Amniotic epithelial cell (primary cell): Measurements from ENCODE around the gene MED12L.

Experiments
- DNase-seq: peaks from one replicate; pipeline ENCODE4 v3.0.0-alpha.2; 2010; ENCODE audit warnings: low read depth

The MED12L gene

DNA sequence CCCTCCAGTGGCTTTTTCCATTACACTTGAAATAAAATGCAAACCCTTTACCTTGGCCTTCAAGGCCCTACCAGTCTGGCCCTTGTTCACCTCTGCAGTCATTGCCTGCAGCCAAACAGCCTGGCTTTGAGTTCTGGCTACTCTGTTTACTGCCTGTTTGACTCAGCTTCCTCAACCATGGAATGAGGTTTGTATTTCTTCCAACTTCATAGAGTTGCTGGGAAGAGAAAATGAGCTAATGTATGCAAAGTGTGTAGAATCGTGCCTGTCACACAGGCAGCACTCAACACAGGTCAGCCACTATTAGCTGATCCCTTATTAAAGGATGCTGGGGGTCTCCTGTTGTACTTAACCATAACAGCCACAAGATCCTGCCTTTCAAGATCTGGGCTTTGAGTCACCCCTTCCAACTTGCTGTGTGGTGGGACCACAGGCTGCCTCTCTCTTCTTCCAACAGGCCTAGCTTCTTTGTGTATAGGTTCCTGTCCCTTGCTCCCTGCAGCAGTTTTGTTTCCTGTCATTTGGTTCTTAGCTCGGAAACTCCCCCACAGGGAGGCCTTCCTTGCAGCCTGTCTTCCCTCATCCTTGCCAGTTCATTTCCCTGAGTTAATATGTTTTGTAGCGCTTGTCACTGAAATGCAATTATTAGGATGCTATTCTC lies 6.4 kb downstream of the MED12L start:
- DNase-seq: no peak

DNA sequence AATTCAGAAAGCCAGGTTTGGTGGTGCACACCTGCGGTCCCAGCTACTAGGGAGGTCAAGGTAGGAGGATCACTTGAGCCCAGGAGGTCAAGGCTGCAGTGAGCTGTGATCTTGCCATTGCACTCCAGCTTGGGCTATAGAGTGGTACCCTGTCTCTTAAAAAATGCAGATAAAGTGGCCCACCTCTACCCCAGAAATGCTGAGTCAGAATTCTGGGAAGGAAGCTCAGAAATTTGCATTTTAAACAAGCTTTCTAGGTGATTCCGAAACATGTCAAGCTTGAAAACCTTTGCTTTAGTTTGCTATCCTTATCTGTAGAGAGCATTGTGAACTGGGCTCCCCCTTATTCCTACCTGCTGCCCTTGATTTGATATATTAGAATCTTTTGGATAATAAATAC lies 7.7 kb downstream of the MED12L start:
- DNase-seq: no peak

DNA sequence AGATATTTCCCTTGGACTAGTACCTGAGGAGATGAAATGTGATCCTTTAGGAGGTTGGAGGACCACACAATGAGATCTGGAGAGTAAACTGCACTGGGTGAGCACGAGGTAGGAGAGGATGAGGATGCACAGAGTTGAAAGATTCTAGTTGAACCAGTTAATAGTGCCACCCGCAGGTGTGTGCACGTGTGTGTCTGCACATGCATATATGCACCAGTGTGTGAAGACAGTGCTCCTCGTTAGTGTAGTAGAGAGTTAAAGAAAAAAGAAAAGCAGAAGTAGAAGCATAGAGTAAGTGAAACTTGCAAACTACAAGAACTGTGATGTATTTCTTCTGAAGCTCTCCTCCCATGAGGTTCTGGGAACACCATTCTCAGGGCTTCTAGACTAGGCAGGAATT lies 8.4 kb downstream of the MED12L start:
- no peak for DNase-seq

DNA sequence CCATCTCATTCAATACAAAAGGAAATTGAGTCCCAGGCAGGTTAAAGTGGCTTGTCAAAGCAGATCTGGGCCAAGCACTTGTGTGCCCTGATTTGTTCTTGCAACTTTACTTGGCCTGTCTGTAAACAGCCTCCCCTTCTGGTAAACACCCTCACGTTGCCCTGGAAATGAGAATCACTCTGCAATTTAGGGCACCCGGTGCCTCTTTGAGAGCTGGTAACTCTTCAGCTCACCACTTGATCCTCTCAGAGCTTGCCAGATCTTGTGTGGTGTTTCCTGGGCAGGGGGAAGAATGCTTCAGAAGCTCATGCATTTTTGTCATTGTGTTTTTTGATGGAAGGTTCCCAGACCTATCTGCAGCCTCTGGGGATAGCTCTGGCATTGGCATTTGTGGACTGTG lies 11.3 kb downstream of the MED12L start:
- no peak for DNase-seq

DNA sequence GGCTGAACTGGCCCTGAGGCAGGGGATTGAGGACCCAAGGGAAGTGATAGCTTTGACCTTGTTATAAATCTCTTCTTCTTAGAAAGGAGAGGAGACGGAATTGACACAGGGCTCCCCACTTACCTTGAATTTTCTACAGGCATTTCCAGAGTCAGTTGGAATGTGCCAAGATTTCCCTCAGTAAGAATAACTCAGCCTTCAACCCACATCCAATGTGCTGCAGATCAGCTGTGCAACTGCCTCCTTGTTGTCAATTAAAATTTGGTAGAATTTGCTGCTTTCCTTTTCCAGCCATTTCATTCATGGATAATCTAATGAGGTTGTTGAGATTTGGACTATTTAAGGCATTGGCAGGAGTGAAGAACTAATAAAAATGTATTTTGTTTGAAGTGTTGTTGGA lies 14.6 kb downstream of the MED12L start:
- no peak for DNase-seq

DNA sequence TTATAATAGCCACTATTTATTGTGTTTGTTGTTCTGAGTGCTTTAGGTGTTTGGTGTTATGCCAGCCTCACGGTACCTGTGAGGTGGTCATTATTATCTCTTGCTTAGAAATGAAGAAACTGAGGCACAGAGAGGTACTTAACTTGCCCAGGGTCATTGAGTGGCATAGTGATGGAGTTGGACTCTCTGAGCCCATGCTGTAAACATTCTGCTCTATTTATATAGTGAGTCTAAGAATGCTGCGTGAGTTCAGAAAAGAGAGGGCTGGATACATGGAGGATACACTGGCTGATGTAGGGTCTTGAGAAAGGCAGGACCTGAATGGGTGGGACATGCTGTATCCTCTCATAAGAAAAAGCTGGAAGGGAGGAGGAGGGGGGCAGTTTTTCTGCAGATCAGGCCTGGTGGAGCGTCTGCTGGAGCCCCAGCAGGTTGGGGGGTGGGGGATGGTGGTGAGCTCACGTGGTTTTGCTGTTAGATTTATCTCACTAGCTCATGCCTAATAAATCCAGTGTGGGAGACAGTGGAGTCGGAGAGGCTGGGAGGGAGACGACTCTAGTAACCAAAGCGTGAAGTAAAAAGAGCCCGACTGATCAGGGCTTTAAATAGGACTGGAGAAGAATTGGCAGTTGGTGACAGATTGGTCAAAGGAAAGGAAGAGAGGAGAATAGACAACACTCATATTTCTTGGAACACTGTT lies 16.0 kb downstream of the MED12L start:
- DNase-seq: no peak

DNA sequence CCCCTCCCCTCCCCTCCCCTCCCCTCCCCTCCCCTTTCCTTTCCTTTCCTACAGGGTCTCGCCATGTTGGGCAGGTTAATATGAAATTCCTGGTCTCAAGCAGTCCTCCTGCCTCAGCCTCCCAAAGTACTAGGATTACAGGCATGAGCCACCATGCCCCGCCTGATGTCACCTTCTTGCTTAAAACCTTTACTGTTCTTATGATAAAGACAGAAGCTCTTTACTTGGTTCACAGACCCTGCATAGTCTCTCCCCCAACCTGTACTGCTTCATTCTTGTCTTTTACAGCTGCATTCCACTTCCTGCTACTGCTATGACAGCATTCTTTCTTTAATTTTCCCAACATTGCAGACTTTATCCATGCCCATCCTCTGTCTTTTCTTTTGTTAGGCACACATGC lies 20.8 kb downstream of the MED12L start:
- no peak for DNase-seq

DNA sequence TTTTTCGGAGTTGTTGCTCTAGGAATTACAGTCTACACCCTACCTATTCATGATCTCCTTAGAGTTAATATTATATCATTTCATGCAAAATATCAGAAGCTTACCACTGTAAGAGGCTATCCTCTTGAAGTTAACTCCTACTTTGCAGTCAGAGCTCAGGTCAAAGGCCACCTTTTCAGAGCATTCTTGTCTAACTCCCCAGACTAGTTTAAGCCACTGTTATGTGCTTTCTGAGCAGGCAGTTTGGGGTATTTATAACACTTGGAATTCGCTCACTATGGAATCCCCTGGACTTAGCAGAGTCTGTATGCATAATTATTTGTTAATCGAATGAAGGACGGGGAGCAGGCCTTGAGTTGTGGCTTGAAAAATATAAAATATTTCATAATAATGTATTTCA lies 21.7 kb downstream of the MED12L start:
- no peak for DNase-seq

DNA sequence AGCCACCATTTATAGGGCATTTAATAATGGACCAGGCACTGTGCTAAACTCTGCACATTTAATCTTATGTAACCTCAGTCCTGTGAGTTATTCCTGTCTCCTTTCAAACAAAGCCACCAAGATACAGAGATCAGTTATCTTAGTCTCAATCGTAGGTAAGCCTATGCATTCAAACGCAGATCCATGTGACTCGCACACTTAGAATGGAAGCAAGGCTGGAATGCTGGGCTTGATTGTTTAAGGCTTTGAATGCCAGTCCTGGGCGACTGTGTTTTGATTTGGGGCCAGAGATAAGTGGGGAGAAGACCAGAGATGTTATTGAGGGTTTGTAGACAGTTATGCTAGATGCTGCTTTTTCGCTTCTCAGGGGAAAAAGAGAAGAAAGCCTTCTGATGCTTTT lies 22.2 kb downstream of the MED12L start:
- no peak for DNase-seq

DNA sequence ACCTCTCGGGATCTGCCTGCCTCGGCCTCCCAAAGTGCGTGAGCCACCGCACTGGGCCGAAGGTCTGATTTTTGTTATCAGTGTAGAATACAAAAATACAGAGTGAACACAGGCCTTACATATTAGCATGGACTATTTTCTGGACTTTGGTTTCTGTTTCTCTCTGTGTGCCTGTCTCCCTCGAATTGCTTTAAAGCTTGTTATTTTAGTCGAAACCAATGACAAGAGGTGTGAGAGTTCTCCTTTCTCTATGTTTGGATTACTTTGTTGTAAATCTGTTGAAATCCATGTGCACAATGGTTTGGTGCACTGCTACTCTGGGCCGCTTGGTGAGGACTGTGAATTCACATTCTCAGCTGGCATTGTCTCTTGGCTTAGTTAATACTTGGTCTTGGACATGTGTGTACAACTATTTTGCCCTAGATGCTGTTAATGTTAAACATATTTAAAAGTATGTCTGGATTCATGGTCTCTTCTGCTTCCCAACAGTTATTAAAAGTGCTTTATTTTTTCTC lies 23.9 kb downstream of the MED12L start:
- DNase-seq: no peak

DNA sequence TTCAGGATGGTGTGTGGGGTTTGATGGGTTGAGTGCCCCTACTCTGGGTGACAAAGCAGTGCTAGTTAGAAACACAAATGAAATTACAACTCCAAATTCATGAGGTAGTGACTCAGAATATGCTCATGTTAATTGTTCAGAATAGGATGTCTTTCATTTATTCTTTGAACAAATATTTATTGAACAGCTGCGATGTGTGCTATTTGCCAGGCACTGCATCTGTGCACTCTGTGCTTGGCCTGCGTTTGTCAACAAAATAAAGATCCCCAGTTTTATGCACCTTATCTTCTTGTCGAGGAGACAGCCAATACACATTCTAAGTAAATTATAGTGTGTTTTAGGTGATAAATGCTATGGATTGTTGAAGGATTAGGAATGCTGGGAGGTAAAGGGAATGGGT lies 27.3 kb downstream of the MED12L start:
- no peak for DNase-seq

DNA sequence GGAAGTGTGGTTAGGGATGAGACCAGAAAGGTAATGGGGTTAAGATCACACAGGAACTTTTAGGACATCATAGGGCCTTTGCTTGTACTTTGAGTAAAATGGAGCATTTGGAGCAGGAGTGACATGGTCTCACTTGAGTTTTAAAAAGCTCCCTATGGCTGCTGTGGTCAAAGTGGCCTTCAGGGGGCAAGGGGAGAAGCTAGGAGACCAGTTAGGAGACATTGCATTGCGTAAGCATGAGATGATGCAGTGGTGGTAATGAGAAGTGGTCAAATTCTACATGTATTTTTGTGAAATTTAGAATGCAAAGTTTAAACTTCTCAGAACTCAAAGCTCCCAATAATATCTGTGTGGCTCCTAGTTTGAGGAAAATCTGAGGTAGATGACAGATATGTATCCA lies 27.9 kb downstream of the MED12L start:
- DNase-seq: no peak

DNA sequence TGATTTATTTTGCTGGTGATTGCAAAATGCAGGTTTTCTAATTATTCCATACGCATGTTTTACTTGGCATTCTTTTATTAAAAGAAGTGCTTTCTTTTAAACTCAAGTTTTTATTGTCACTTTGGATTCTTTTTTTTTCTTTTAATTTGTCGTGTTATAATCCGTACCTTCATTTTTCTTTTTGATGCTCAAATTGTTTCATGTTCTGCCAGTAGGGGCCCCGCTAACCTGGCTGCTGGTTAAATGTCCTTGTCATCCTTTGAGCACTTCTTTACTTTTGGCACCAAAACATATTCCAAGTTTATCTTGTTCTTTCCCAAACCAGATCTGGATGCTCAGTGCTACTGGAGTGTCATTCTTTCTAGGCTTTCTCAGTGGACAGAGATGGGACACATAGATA lies 31.6 kb downstream of the MED12L start:
- no peak for DNase-seq

DNA sequence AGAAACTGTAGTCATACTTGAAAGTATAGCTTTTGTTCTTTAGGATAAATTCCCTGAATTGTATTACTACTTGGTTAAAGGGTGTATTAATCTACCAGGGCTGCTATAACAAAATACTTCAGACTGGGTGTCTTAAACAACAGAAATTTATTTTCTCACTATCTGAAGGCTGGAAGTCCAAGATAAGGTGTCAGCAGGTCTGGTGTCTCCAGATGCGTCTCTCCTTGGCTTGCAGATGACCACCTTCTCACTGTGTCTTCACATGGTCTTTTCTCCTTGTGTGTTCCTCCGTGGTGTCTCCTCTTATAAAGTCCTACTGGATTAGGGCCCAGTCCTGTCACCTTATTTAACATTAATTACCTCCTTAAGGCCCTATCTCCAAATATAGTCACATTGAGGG lies 33.7 kb downstream of the MED12L start:
- no peak for DNase-seq

DNA sequence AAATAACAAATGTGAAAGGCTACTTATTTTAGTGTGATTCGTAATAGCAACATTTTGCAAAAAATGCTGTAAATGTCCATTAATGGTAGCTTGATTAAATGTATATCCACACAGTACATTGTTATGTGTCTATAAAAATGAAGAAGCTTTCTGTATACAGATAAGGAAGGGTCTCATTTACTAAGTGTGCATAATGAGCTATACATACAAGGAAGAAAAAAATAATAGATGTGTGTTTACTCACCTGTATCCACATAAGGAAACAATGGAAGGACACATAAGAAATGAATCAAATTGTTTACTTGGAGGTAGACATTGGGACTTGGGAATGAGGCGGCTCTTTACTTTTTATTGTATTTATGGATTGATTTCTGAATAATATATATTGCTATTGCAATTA lies 34.9 kb downstream of the MED12L start:
- no peak for DNase-seq

DNA sequence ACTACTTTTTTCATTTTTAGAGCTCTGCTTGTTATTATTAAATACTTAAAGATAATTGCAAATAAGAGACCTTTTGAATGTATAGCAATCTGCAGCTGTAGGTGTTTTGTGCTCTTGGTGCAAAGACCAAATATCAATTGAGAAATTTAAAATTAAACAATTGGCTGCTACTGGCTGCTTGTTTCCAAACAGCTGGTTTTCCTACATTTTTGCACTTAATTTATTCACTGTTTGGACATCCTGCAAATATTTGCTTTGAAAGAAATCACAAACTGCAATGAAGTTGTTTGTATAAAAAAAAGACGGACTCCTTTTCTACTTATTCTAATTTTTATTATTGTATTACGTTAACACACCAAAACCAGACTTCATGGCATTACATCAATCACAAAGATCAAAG lies 35.6 kb downstream of the MED12L start:
- DNase-seq: no peak

DNA sequence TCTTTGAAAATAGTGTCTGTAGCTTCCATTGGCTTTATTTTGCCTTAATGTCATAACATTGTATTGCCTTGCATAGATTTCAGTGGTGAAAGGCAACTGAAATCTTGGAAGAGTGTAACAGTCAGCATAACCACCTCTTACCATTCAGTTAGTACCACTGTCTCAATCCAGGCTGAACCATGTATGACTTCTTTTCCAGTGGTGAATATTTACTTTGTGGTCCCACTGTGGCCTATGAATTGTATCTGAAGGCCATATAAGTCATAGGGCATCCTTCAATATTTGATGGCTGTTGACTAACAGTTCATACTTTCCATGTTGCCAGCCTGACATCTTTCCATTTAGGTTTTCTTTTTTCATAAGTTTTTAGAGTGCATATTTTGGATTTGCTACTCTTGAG lies 38.4 kb downstream of the MED12L start:
- DNase-seq: no peak

DNA sequence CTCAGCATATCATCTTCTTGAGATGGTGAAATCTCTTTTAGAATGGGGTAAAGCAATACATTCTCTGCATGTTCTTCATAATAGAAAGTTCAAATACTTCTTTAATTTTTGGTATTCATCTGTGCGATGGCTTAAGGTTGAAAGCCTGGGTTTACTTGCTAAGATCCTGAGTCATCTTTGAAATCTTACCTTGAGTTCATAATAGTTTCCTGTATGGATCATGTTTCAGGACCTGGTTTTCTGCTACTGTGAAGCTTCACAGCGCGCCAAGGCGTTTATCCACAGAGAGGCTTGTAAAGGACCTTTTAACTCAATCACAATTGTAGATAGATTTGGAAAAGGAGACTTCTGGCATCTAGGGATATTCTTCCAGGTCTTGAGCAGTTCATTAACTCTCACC lies 39.0 kb downstream of the MED12L start:
- no peak for DNase-seq

DNA sequence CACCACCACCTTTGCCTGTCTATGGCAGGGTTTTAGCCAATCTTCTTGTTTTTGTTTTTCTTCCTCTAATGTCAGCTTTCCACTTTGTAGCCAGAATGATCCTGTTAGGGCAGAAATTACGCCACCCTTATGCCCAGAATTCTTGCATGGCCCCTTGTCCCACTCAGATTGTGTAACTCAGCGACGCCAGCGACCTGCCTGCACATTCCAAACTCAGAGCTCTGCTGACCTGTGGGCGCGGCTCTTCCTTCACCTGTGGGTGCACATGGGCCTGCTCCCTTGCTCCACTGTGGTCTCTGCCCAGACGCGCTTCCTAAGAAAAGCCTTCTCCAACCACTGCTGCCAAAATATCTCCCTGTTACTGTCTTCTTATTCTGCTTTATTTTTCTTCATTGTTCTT lies 45.0 kb downstream of the MED12L start:
- no peak for DNase-seq

DNA sequence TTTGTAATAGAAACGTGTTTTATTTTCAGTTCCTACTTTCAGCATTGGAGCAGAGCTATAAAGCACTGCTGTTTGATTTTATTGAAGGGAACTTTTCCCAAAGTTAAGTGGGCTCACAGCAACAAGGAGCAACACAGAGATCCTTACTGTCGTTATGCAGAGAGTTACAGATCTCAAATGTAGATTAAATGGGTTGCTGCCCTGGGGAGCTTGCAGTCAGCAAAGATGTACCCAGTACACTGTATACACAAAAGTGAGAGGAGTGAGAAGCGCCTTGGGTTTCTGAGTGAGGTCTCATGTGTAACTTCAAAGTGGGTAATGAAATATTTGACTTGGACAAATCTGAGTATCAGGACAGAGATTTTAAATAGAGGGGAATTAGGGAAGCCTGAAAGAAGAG lies 47.7 kb downstream of the MED12L start:
- no peak for DNase-seq

DNA sequence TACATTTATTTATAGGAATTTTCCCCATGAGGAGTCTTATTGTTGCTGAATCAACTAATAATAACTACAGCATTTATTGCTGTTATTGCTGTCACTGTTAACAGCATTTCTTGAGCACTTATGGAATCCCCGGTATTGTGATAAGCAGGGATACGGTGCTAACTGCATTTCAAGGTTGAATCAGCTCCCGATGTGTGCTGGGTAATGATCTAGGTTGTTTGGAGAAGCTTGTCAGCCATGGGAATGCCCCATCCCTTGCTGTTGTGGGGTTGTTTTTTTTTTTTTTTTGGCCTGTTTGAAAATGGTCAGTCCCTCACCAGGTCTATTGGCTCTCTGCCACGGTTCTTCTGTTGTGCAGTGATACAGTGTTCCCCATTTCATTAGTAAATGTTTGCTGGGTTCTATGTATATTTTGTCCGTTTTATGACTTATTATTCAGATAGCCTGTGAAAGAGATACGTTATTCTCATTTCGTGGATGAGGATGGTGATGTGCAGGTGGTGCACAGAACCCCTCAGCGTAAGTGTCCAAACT lies 48.5 kb downstream of the MED12L start:
- DNase-seq: no peak

DNA sequence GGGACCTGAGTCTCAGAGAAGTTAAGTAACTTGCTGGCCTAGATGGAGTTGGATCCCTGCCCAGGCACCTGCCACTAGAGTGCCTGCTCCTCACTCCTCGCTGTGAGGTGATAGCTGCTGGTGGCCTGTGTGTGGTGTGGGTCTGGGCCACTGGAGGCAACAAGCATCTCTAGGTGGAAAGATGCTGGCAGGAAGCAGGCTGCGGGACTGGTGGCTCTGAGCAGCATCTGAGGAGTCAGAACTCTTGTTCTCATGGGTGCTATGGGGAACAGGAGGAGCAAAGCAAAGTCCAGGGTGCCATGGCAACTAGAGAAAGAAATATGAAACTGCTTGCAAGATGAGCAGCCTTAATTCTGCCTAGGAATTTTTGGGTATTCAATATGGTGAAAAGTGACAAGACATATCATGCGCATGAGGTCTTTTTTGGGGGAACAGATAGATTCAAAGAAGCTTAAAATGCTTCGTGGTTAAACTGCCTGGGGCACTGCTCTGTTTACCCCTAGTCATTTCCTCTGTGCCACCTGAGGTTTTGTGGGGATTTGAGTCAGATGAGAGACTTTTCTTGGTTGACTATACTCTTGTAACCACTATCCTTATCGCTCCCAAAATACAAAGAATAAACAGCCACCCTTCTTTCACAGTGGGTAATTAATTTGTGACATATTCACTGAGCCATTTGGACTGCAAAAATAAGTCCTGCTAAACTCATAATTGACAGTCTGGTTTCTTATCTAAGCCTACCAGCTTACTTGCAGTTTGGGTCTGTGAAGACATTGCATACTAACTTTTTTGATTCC lies 50.3 kb downstream of the MED12L start:
- DNase-seq: no peak

DNA sequence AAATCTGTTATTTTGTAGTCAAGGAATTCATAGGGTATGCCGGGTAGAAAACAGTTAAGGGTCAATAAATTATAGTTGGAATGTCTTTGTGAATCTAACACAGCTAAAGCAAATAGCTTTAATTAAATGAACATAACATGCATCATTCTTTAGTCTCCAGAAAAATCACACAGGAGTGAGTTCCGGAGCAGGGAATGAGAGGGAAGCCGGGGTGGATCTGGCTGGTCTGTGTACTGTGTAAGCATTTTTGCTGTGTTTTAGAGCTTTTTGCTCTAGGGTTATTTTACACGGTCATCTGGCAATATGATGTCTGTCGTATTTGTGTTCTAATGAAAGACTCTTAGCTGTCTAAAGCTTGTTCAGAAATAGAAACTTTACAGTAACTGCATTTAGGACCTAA lies 57.5 kb downstream of the MED12L start:
- no peak for DNase-seq
